Measurements from ENCODE around the gene MUC5B.
"Not testable (repeated sequence)": the region's sequence is repeated elsewhere in the genome, so short reads cannot be mapped to it uniquely, and the experiment has no call there.

Gene MUC5B, protein sequence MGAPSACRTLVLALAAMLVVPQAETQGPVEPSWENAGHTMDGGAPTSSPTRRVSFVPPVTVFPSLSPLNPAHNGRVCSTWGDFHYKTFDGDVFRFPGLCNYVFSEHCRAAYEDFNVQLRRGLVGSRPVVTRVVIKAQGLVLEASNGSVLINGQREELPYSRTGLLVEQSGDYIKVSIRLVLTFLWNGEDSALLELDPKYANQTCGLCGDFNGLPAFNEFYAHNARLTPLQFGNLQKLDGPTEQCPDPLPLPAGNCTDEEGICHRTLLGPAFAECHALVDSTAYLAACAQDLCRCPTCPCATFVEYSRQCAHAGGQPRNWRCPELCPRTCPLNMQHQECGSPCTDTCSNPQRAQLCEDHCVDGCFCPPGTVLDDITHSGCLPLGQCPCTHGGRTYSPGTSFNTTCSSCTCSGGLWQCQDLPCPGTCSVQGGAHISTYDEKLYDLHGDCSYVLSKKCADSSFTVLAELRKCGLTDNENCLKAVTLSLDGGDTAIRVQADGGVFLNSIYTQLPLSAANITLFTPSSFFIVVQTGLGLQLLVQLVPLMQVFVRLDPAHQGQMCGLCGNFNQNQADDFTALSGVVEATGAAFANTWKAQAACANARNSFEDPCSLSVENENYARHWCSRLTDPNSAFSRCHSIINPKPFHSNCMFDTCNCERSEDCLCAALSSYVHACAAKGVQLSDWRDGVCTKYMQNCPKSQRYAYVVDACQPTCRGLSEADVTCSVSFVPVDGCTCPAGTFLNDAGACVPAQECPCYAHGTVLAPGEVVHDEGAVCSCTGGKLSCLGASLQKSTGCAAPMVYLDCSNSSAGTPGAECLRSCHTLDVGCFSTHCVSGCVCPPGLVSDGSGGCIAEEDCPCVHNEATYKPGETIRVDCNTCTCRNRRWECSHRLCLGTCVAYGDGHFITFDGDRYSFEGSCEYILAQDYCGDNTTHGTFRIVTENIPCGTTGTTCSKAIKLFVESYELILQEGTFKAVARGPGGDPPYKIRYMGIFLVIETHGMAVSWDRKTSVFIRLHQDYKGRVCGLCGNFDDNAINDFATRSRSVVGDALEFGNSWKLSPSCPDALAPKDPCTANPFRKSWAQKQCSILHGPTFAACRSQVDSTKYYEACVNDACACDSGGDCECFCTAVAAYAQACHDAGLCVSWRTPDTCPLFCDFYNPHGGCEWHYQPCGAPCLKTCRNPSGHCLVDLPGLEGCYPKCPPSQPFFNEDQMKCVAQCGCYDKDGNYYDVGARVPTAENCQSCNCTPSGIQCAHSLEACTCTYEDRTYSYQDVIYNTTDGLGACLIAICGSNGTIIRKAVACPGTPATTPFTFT (N-terminal part only)

GRCh38 chr11:1222491-1223345 is at the start of gene MUC5B:
Gene MUC5B (plus strand): TSS chr11:1223066. CDS start chr11:1223124, 58 bp downstream.
- Histone ChIP-seq H3K27ac (no peak within 1 kb of the TSS), H3K4me3 (no peak within 1 kb of the TSS)
- TF ChIP-seq CTCF (IDR thresholded peaks at IDR 0.05) = no peak
- no peak for DNase-seq (ENCODE audit: low spot score)

- H3K27ac ChIP-seq; DNase-seq (ENCODE audit: low spot score); H3K4me3 ChIP-seq: not testable (repeated sequence)
Observed at GRCh38 chr11:1173396-1173795, 49.5 kb upstream of the MUC5B start.

GRCh38 chr11:1174441-1175370 is 48.2 kb upstream of the MUC5B start:
- TF ChIP-seq CTCF (IDR thresholded peaks at IDR 0.05) = no peak
- H3K4me3 ChIP-seq = no peak overlapping the region
- DNase-seq (ENCODE audit: low spot score) = no peak
- H3K27ac ChIP-seq = no peak overlapping the region

DNA sequence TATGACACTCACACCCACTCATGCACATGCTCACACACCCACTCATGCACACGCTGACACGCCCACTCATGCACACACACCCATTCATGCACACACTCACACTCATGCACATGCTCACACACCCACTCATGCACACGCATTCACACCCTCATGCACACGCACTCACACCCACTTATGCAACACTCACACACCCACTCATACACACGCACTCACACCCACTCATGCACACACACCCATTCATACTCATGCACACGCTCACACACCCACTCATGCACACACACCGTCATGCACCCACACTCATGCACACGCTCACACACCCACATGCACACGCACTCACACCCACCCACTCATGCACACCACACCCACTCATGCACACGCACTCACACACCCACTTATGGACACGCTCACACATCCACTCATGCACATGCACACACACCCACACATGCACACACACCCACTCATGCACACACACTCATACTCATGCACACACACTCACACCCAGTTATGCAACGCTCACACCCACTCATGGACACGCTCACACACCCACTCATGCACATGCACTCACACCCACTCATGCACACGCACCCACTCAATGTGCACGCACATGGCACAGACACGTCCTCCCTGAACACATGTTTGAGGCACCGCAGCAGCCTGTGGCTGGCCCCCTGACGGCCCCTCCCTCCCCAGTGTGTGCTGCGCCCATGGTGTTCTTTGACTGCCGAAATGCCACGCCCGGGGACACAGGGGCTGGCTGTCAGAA is 47.2 kb upstream of the MUC5B start:
- no peak for DNase-seq (ENCODE audit: low spot score)

DNA sequence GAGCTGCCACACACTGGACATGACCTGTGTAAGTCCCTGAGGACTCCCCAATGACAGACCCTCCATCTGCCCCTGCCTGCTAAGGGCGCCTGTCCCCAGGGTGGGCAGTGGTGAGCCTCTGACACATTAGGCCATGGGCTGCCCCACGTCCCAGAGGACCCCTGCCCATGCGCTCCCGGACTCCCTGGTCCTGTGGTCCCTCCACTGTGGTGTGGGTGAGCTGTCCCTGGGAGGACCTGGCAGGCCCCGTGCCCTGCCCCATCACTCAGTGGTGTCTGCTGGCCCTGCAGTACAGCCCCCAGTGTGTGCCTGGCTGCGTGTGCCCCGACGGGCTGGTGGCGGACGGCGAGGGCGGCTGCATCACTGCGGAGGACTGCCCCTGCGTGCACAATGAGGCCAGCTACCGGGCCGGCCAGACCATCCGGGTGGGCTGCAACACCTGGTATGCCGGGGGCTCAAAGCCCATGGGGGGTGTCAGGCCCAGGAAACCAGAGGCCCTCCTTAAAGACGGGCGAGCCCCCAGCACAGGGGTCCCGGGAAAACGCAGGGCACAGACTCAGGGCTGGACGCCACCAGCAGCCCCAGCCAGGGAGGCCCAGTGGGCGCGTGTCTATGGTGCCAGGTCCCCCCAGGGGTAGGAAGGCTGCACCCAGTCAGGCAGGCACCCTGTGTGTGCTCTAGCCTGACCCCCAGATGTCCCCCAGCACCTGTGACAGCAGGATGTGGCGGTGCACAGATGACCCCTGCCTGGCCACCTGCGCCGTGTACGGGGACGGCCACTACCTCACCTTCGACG is 46.4 kb upstream of the MUC5B start:
- H3K27ac ChIP-seq = no peak overlapping the region
- no peak for TF ChIP-seq CTCF (IDR thresholded peaks at IDR 0.05)
- no peak overlapping the region for H3K4me3 ChIP-seq
- DNase-seq (ENCODE audit: low spot score) = no peak

More for the DNA sequence above, 47.2 kb upstream of the MUC5B start:
- no peak overlapping the region for H3K27ac ChIP-seq
- no peak for TF ChIP-seq CTCF (IDR thresholded peaks at IDR 0.05)
- no peak overlapping the region for H3K4me3 ChIP-seq

Measured in coronary artery (tissue), 2 donors.